K562 (cell line): ENCODE results near the gene RBPJ.

Source experiments
- E2F3 ChIP-seq: fragments of 250-450 bp; sonication (Bioruptor Pico); IDR thresholded peaks from 2 replicates; pipeline ENCODE4 v1.4.0; 2020; ENCODE audit warnings: mild to moderate bottlenecking
- POLR2A ChIP-seq: fragments of 450-650 bp; conservative IDR thresholded peaks from 2 replicates; pipeline ENCODE4 v1.6.1; 2016
- RCOR1 ChIP-seq, 2 experiments: IDR thresholded peaks; 2 replicates each; pipeline ENCODE4 v1.6.1; 2012; ENCODE audit warnings: low read depth in 2 of 2, low read length in 2 of 2, borderline replicate concordance in 1 of 2, improper control_type of control experiment in 1 of 2
- SNRNP70 ChIP-seq: fragments of 200-400 bp; formaldehyde crosslinking; optimal IDR thresholded peaks from 2 replicates; pipeline ENCODE3; 2017; ENCODE audit warnings: low read depth, low read length
- ZBTB17 ChIP-seq: fragments of 450-650 bp; formaldehyde crosslinking; IDR thresholded peaks from 2 replicates; pipeline ENCODE4 v1.4.0; 2020; ENCODE audit warnings: mild to moderate bottlenecking
- TF ChIP-seq, protein P1 (sequence below): sonication (generic); formaldehyde crosslinking; IDR thresholded peaks from 2 replicates; pipeline ENCODE4 v1.8.0; 2022; ENCODE audit warnings: mild to moderate bottlenecking, low read depth, missing genetic modification reagents
- TF ChIP-seq, protein P2 (sequence below), 3 experiments: IDR thresholded peaks in 2 of 3; conservative IDR thresholded peaks in 1 of 3; 2 replicates each; pipeline ENCODE4 v1.5.1; 2011 to 2012; ENCODE audit warnings: low read length in 3 of 3, mild to moderate bottlenecking in 3 of 3, control low read depth in 2 of 3, improper control_type of control experiment in 1 of 3, inconsistent platforms in 1 of 3, low read depth in 1 of 3, mixed read lengths in 1 of 3, moderate library complexity in 1 of 3; ENCODE audit not compliant: insufficient read depth in 2 of 3
- TF ChIP-seq, protein P3 (sequence below): sonication (generic); formaldehyde crosslinking; IDR thresholded peaks from 2 replicates; pipeline ENCODE4 v1.5.0; 2020; ENCODE audit warnings: missing genetic modification reagents

DNA sequence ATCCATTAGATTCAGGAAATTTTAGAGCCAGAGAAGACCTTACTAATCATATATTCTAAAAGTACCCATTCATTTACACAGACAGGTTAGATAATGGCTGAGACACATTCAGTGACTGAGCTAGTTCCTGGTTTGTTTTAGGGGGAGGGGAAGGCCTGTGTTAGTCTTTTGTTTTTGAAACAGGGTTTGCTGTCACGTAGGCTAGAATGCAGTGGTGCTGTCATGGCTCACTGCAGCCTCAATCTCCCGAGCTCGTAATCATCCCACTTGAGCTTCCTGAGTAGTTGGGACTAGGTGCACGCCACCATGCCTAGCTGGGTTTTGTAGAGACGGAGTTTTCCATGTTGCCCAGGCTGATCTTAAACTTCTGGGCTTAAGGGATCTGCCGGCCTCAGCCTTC is 10.1 kb downstream of the RBPJ start:
- no peak for TF ChIP-seq POLR2A
- TF ChIP-seq E2F3 (CRISPR knock-in tag) = no peak
- TF ChIP-seq ZBTB17 (CRISPR knock-in tag) = no peak
- TF ChIP-seq RCOR1 (IDR thresholded peaks at IDR 0.05; ENCODE audit: borderline replicate concordance in 1 of 2, low read depth in 2 of 2, low read length in 2 of 2) = no peak
- TF ChIP-seq, protein P1, sequence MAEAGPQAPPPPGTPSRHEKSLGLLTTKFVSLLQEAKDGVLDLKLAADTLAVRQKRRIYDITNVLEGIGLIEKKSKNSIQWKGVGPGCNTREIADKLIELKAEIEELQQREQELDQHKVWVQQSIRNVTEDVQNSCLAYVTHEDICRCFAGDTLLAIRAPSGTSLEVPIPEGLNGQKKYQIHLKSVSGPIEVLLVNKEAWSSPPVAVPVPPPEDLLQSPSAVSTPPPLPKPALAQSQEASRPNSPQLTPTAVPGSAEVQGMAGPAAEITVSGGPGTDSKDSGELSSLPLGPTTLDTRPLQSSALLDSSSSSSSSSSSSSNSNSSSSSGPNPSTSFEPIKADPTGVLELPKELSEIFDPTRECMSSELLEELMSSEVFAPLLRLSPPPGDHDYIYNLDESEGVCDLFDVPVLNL (CRISPR knock-in tag) = no peak
- TF ChIP-seq, protein P2, sequence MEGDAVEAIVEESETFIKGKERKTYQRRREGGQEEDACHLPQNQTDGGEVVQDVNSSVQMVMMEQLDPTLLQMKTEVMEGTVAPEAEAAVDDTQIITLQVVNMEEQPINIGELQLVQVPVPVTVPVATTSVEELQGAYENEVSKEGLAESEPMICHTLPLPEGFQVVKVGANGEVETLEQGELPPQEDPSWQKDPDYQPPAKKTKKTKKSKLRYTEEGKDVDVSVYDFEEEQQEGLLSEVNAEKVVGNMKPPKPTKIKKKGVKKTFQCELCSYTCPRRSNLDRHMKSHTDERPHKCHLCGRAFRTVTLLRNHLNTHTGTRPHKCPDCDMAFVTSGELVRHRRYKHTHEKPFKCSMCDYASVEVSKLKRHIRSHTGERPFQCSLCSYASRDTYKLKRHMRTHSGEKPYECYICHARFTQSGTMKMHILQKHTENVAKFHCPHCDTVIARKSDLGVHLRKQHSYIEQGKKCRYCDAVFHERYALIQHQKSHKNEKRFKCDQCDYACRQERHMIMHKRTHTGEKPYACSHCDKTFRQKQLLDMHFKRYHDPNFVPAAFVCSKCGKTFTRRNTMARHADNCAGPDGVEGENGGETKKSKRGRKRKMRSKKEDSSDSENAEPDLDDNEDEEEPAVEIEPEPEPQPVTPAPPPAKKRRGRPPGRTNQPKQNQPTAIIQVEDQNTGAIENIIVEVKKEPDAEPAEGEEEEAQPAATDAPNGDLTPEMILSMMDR (IDR thresholded peaks at IDR 0.05 in 2 of 3, conservative IDR thresholded peaks at IDR 0.05 in 1 of 3; ENCODE audit: insufficient read depth in 2 of 3, low read depth in 1 of 3, low read length in 3 of 3) = no peak
- TF ChIP-seq, protein P3, sequence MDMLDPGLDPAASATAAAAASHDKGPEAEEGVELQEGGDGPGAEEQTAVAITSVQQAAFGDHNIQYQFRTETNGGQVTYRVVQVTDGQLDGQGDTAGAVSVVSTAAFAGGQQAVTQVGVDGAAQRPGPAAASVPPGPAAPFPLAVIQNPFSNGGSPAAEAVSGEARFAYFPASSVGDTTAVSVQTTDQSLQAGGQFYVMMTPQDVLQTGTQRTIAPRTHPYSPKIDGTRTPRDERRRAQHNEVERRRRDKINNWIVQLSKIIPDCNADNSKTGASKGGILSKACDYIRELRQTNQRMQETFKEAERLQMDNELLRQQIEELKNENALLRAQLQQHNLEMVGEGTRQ (CRISPR knock-in tag) = no peak
- no peak for TF ChIP-seq SNRNP70
